ENCODE measurements around the gene LIN7B. TPM values are rescaled to one million over a fixed set of nuclear protein-coding genes. Genes with fewer than 3 reads are reported as not detected.

Gene LIN7B
- total and polyA plus RNA-seq, 2 of the 13 experiments (the other 11 are each of a cell fraction or from before 2014, with no cell fraction given), result 5.3 to 7.6 TPM

- 0 out of 2 replicates have a peak, but pooled peaks have one; percentile 27 for TF ChIP-seq MTF1 (CRISPR knock-in tag; IDR thresholded peaks at IDR 0.05)
- peak; percentile 70; the same call in 1 of the 2 replicates for TF ChIP-seq KLF11 (CRISPR knock-in tag; IDR thresholded peaks at IDR 0.05)
- TF ChIP-seq TBX3 (IDR thresholded peaks at IDR 0.05; ENCODE audit: borderline replicate concordance), result no peak
- TF ChIP-seq MZF1 (CRISPR knock-in tag; IDR thresholded peaks at IDR 0.05; ENCODE audit: borderline replicate concordance), result no peak
- no peak for TF ChIP-seq ZFP62 (CRISPR knock-in tag; IDR thresholded peaks at IDR 0.05)
- no peak for TF ChIP-seq ADNP (CRISPR knock-in tag; IDR thresholded peaks at IDR 0.05)
- TF ChIP-seq ZNF792 (CRISPR knock-in tag; IDR thresholded peaks at IDR 0.05), result 0 out of 2 replicates have a peak, but pooled peaks have one; percentile 56
- no peak for TF ChIP-seq U2AF2 (IDR thresholded peaks at IDR 0.05; ENCODE audit: low read depth, low read length)
- TF ChIP-seq ZNF382 (CRISPR knock-in tag; IDR thresholded peaks at IDR 0.05; ENCODE audit: borderline replicate concordance), result no peak
- no peak for TF ChIP-seq ZNF414 (CRISPR knock-in tag; IDR thresholded peaks at IDR 0.05)
- peak; percentile 84 for TF ChIP-seq ARID4A (CRISPR knock-in tag; IDR thresholded peaks at IDR 0.05; ENCODE audit: borderline replicate concordance)
- TF ChIP-seq TFDP2 (CRISPR knock-in tag; IDR thresholded peaks at IDR 0.05), result peak; percentile 93
- 0 out of 2 replicates have a peak, but pooled peaks have one; percentile 85 for TF ChIP-seq DNMT3B (CRISPR knock-in tag; conservative IDR thresholded peaks at IDR 0.05)
- no peak; the same call in 1 of the 2 replicates for TF ChIP-seq ZNF335 (CRISPR knock-in tag; IDR thresholded peaks at IDR 0.05)
- TF ChIP-seq NCOA2 (CRISPR knock-in tag; IDR thresholded peaks at IDR 0.05), result no peak; the same call in 1 of the 2 replicates
- no peak for TF ChIP-seq ATM (IDR thresholded peaks at IDR 0.05; ENCODE audit: borderline replicate concordance)
- no peak for TF ChIP-seq NFRKB (IDR thresholded peaks at IDR 0.05)
- TF ChIP-seq ZNF780A (CRISPR knock-in tag; IDR thresholded peaks at IDR 0.05), result no peak; the same call in 1 of the 2 replicates
- no peak for TF ChIP-seq SRF (IDR thresholded peaks at IDR 0.05; ENCODE audit: low read depth, low read length)
- TF ChIP-seq RXRB (CRISPR knock-in tag; IDR thresholded peaks at IDR 0.05; ENCODE audit: borderline replicate concordance), result no peak
- peak; percentile 80 for TF ChIP-seq NFYB (CRISPR knock-in tag; IDR thresholded peaks at IDR 0.05)
- peak; percentile 56 for TF ChIP-seq RCOR2 (CRISPR knock-in tag; IDR thresholded peaks at IDR 0.05)
- TF ChIP-seq ZNF563 (CRISPR knock-in tag; IDR thresholded peaks at IDR 0.05), result peak; percentile 88
- peak; percentile 79 for TF ChIP-seq ZFY (CRISPR knock-in tag; IDR thresholded peaks at IDR 0.05)
- TF ChIP-seq ZNF367 (CRISPR knock-in tag; IDR thresholded peaks at IDR 0.05; ENCODE audit: borderline replicate concordance), result no peak
Observed at GRCh38 chr19:49118565-49119410, 4.6 kb downstream of the LIN7B start, which contains the start of gene C19orf73 (continued).

Measured in HepG2 (cell line).